Measurements from ENCODE around the gene CCDC12.
"Not testable (repeated sequence)": the region's sequence is repeated elsewhere in the genome, so short reads cannot be mapped to it uniquely, and the experiment has no call there.

CCDC12 gene

GRCh38 chr3:46918202-46918601 lies 58.3 kb downstream of the CCDC12 start:
- DNase-seq = no peak

GRCh38 chr3:46917257-46917656 lies 59.3 kb downstream of the CCDC12 start:
- DNase-seq = no peak

DNA sequence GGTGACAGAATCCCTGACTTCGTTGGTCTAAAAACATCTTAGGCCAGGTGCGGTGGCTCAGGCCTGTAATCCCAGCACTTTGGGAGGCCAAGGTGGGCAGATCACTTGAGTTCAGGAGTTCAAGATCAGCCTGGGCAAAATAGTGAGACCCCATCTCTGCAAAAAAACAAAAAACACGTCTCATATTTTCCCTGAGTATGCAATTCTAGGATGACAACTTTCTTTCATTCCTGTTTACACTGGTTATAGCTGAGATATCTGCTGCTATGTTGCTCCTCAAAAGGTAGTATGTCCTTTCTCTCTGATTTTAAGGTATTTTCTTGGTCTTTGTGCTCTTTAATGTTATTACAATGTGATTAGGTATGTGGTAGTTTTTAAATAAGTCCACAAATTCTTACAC lies 59.7 kb downstream of the CCDC12 start:
- no peak for DNase-seq

DNA sequence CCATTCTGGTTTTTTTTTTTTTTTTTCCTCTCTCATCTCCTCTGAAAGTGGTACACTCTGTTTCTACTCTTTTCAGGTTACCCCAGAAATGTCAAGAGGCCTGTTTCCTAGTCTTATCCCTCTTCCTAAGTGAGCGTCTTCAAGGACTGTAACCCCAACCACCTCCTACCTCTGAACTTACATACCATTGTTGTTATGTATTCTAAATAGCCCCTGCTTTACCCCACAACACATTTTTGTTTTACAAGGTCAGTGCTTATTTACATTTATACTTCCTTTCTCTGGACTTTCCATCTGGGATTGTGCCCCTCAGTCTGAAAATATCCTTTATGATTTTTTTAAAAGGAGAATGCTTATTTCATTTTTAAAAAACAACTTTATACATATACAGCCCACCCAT lies 60.3 kb downstream of the CCDC12 start:
- DNase-seq = no peak

DNA sequence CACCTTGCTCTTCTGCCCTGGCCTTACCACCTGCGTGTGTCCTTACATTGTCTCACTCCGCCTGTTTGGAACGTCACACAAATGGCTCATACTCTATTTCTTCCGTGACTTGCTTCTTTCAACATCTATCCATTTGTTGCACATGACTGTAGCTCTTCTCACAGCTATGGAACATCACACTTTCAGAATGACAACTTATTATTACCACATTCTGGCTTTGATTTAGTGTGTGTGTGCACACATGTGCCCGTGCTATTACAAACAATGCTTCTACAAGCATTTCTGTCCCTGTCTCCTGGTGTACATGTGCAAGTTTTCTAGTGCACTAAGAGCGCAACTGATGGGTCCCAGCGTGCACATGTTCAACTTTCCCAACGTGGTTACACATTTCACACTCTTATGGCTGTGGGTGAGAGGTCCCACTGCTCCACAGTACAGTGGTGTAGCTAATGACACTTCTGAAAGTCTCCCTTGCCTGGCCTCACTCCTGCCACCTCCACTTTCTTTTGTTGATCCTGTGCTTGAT lies 61.2 kb downstream of the CCDC12 start:
- no peak for DNase-seq

DNA sequence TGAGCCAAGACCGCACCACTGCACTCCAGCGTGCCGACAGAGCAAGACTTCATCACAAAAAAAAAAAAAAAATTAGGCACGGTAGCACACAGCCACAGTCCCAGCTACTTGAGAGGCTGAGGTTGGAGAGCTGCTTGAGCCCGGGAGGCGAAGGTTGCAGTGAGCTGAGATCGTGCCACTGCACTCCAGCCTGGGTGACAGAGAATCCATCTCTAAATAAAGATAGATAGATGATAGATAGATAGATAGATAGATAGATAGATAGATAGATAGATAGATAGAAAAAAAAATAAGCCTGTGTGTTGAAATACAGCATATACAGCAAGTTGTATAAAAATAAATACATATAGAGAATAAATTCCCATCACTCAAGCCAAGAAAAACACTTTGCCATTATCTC lies 61.7 kb downstream of the CCDC12 start:
- no peak for DNase-seq

DNA sequence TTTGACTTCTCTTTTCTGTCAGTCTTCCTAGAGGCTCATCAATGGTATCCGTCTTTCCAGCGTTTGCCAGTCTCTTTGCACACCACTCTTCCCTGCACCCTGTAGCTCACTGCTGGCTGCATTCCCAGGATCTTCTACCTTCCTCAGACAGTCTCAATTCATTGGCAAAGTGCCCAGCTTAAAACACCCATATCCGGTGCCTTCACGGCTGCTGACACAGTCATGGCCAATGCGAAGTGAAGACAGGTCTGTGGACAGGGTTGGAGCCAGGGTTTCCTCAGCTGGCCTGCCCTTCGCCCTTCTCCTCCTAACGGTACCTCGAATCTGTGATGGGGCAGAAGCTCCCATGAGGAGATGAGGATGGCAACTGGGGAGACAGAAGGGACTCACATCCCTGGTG lies 62.9 kb downstream of the CCDC12 start:
- DNase-seq = no peak

DNA sequence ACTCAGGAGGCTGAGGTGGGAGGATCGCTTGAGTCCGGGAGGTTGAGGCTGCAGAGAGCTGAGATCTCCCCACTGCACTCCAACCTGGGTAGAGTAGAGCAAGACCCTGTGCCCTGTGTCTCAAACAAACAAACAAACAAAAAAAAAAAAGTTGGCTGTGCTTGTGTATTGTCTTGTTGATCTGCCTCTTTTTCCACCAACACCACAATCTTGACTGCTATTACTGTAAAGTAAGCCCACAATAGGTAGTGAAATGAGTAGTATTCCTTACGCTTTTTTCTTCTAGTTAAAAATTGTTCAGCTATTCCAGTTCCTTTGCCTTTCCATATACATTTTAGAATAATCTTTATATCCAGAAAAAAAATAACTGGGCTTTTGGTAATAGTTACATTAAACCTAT lies 63.6 kb downstream of the CCDC12 start:
- no peak for DNase-seq

DNA sequence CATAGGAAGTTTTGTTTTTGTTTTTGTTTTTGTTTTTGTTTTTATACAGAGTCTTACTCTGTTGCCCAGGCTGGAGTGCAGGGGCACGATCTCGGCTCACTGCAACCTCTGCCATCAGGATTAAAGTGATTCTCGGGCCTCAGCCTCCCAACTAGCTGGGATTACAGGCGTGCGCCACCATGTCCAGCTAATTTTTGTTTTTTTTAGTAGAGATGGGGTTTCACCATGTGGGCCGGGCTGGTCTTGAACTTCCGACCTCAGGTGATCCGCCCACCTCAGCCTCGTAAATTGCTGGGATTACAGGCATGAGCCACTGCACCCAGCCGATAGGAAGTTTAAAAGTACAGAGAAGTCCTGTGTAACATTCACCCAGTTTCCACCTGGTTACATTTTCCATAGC lies 65.6 kb downstream of the CCDC12 start:
- not testable (repeated sequence) for DNase-seq

GRCh38 chr3:46910166-46910760 lies 66.3 kb downstream of the CCDC12 start:
- no peak for DNase-seq

- no peak for DNase-seq
These were observed 66.9 kb downstream of the CCDC12 start for GRCh38 chr3:46909535-46910161.

GRCh38 chr3:46908986-46909534 lies 67.5 kb downstream of the CCDC12 start:
- DNase-seq = no peak

GRCh38 chr3:46908294-46908985 lies 68.1 kb downstream of the CCDC12 start:
- DNase-seq = no peak

GRCh38 chr3:46907960-46908293 lies 68.6 kb downstream of the CCDC12 start:
- no peak for DNase-seq

DNA sequence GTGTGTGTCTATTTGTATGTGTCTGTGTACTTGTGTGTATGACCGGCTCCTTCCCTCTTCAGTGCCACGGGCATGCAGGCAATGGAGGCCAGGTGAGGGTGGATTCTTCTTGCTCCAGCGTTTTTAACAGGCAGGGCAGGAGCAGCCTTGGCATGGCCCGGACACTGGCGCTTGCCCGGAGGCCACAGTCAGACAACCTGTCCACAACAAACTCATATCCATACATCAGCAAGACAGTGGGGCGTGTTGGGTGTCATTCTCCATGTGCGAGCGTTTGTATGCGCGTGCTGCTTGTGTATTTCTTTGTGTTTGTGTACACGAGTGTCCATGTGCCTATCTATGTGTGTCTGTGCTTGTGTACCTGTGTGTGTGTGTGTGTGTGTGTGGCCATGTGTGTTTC lies 69.3 kb downstream of the CCDC12 start:
- no peak for DNase-seq

GRCh38 chr3:46906471-46907058 lies 70.0 kb downstream of the CCDC12 start:
- no peak for DNase-seq

DNA sequence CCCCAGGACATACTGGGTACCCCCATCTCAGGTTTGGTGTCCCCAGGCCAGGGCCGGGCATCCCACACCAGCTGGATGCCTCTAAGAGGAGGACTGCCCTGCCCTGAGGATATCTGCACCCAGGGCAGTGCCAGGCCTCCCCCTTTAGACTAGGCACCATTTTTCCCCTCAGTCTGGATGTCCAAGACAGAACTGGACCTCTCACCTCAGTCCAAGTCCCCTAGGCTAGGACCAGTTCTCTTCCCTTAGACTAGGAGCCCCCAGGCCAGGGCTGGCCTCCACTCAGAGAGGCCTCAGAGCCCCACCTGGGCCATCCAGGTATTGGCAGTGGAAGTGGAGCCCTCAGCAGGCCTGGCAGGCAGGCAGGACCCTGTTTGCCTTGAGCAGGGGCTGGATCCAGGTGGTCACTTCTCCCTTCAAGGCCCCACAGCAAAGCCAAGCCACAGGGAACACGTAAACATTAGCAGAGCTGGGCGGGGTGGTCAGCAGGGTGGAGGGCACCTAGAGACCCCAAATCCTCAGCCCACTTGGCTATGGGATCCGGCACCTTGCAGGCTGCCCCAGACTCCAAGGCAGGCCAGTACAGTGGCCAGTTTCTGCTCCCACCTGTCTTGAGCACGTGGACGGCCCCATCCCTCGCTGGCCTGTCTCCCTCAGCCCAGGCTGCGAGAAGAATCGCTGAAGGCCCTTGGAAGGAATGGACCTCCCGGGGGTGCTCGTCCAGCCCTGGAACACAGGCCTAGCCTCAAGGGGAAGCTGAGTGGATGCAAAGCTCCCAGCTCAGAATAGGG lies 70.7 kb downstream of the CCDC12 start:
- no peak for DNase-seq

GRCh38 chr3:46905213-46905560 lies 71.4 kb downstream of the CCDC12 start:
- DNase-seq = no peak

- no peak for DNase-seq
These were observed 72.0 kb downstream of the CCDC12 start for GRCh38 chr3:46904303-46905212.

- DNase-seq = no peak
These were observed 72.9 kb downstream of the CCDC12 start for GRCh38 chr3:46903341-46904302.

DNA sequence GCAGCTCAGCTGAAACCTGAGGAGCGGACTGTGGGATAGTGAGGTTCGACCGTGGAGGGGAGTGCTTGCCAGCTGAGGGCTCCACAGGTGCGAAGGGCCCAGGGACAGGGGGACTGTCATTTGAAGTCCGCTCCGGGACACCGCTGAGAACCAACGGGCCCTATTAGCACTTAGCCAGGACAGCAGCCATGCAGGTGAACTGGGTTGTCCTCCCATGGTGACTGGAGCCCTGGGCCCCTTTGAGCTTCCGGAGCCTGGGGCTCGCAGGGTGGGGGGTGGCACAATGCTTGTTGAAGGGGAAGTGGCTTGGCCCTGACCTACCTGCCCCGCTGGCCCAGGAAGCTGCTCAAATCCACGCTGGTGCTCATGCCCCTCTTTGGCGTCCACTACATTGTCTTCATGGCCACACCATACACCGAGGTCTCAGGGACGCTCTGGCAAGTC lies 74.3 kb downstream of the CCDC12 start:
- no peak for DNase-seq
